Esophagus muscularis mucosa (tissue), 3 donors: Measurements from ENCODE around the gene BBS9.

ENCODE experiments used
- CTCF ChIP-seq, 3 experiments: fragments of 200-600 bp in 2 of 3; fragments of 450-650 bp in 1 of 3; sonication (generic) in 2 of 3; IDR thresholded peaks; one replicate each; pipeline ENCODE4 v1.5.1; 2017 to 2019; ENCODE audit warnings: antibody characterized with exemption in 3 of 3, mild to moderate bottlenecking in 2 of 3, moderate library complexity in 1 of 3
- POLR2AphosphoS5 ChIP-seq, 2 donors: sonication (generic); formaldehyde crosslinking; IDR thresholded peaks; one replicate each; pipeline ENCODE4 v1.6.1; 2017; ENCODE audit warnings: antibody characterized with exemption in 2 of 2

GRCh38 chr7:33457039-33457438 lies 327.7 kb downstream of the BBS9 start:
- TF ChIP-seq CTCF (IDR thresholded peaks at IDR 0.05) (no peak), POLR2AphosphoS5 (IDR thresholded peaks at IDR 0.05) (no peak)
